Right hindlimb (tissue), 1 donor: ENCODE results near the gene TP63.
A peak's percentile ranks its signal among the peaks of the same experiment; 100 is the strongest.

ENCODE experiments used
- DNase-seq: peaks from one replicate; pipeline ENCODE4 v3.0.0-alpha.2; 2018

TP63 gene

GRCh38 chr3:189685291-189685690 lies 54.1 kb downstream of the TP63 start:
- DNase-seq = no peak

GRCh38 chr3:189685860-189686259 lies 54.7 kb downstream of the TP63 start:
- DNase-seq = no peak

GRCh38 chr3:189687475-189687874 lies 56.3 kb downstream of the TP63 start:
- no peak for DNase-seq

GRCh38 chr3:189688262-189688661 lies 57.1 kb downstream of the TP63 start:
- no peak for DNase-seq

- no peak for DNase-seq
Measured at GRCh38 chr3:189689625-189690024, 58.4 kb downstream of the TP63 start.

DNA sequence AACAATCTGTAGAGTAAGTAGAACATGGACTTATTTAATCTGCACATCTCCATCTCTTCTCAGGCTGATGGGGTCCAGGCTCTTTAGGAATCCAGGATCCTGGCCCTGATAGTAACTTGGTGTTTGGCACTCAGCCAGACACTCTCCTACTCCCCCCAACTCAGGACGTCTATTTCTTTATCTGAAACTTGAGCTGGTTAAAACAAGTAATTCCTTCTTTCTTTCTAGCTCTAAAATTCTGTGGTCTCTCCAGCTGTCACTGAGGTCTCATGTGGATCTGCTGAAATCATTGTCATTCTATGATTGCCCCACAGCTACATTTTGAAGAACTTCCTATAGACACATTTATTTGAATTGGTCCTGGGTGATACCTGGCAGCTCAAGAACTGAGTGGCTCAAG lies 59.0 kb downstream of the TP63 start:
- DNase-seq = no peak

- DNase-seq = no peak
Measured at GRCh38 chr3:189690672-189691071, 59.5 kb downstream of the TP63 start.

DNA sequence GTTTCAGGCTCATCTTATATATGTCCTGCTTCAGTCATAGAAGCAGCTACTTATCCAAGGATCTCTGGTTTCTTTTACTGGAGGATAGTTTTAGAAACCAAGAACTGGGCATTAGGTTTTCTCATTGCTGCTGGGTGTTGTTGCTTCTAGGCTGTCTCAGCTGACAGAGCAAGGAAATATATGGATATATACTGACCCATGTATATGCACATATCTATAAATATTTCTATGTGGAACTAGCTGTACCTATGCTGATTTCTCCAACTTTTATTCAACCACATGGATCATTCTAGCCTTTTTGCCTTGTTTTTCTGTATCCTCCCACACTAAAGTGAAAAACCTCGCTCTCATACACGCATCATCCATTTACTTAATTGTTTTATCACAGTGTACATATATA lies 64.2 kb downstream of the TP63 start:
- no peak for DNase-seq

GRCh38 chr3:189698811-189699210 lies 67.6 kb downstream of the TP63 start:
- no peak for DNase-seq

DNA sequence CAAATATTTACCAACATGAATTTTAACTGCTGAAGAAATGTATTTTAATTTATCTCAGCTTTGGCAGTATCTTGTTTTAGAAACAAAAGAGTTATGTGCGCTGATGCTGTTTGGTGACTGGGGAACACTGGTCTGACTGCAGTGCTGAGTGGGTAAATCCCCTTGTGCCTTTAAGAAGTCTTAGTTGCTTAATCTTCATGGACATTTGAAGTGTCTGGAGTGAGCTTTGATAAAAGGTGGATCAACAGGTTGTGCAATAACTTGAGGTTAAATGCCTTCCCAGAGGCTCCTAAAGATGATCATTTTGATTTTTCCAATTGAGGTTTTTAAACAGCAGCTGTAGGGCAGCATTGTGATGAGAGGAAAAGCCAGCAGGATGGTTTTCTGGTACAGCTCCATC lies 68.7 kb downstream of the TP63 start:
- DNase-seq = no peak

GRCh38 chr3:189702066-189702646 lies 71.0 kb downstream of the TP63 start:
- DNase-seq = no peak

DNA sequence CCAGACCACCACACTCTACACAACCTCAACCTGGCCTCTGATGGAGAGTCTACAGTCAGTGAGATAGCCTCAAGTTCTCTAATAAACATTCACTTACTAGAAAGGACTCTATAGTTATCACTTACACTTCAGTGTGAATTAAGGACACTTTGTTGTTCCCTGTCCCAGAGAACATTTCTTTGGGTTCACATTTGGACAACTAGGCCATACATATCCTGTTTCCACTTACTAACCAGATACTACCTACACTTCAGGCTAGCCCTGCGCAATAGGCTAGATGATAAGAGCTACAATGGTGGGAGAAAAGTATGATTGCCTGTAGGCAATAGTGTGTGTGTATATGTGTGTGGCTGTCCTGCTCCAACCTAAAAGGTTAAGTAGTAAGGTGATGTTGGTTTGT lies 72.7 kb downstream of the TP63 start:
- DNase-seq = no peak

- DNase-seq = no peak
Measured at GRCh38 chr3:189708375-189708774, 77.2 kb downstream of the TP63 start.

DNA sequence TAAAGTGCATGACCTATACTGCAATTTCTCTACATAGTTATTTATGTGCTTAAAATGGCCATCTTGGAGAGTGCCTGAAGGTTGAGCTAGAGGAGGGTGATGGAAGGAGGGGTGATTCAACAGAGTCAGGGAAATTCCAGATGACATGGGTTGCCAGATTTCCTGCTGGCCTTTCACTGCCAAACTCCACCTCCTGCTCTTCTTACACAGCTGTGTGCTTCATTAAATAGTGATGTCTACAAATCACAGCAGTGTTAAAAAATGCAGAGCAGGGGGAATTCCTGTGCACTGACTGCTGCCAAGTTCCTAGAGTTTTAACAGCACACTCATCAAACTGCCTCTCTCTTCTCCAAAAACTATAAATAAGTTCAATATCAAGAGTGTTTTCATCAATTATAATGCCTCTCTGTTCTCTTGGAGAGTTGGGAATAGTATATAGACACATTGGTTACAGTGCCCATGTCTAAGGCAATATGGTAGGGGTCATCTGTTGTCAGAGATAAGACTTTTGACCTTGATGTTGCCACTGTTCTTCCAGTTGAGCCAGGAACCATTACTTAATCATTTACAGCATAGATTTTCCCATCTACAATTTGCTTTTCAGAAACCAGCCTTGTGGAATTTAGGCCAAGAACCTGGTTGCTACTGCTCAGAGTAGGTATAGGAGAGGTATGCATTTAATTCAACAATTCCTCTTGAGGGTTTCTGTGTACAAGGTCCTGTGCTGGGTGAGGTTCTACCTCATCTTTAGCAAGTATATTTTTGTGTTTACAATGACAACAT lies 79.6 kb downstream of the TP63 start:
- peak; percentile 91 for DNase-seq

DNA sequence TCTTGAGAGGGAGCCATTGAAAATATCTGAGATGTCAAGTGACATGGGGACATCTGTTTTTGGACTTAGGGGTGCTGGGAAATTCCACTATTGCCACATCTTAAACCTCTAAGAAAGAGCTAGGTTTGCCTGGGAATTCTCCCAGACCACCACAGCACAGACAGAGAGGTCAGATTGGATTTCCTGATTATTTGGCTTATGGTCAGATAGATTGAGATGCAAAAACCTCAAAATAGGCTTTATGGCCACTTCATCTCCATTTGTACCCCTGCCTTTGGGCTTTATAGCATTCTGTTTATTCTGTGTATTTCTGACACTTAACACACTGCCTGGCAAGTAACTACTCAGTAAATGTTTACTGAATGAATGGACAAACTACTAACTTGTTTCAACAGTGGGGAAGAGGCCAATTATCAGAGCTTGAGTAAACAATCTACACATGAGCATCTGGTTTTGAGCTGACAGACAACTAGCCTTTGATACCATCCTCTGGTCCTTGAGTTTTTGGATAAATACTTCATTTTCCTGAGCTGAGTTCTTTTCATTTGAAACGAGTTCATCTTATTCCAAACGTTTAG lies 81.8 kb downstream of the TP63 start:
- no peak for DNase-seq

DNA sequence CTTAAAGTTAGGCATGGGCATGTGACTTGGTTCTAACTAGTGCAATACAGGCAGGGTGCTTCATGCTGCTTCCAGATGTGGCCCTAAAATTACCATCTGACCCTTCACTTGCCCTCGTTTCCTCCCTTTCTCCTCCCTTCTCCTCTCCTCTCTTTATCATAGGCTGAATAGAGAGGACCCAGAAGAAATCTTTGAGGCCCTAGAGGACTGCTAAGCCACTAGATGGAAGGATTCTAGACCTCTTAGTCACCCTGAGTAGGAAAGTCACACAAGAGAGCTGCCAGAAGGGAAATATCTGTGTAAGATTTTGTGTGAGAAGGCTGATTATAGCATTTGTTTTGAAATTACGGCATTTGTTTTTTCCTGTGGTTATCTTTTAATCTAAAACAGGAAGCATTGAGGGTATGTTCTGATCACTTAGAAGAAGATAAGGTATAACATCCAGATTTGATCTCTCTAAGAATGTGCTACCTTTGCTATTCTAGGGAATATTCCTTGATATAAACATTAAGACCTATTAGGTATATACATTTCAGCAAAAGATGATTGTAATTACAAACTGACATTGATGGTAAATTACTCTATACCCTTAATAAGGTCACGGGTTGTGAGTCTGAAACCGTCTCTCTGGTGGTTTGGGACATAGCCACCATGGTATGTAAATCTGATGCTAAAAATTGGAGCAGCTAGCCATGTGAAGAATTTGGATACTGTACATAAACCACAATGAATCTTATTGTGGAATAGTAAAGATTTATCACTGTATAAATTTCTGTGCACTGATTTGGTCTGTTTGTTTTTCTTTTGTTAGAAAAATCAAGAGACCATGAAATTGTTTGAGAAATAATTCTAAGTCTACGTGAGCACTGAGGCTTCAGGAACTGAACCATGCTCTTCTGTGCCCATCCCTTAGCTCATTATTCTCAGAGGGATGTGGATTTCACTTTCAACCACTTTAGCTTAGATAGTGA lies 84.1 kb downstream of the TP63 start:
- no peak for DNase-seq

DNA sequence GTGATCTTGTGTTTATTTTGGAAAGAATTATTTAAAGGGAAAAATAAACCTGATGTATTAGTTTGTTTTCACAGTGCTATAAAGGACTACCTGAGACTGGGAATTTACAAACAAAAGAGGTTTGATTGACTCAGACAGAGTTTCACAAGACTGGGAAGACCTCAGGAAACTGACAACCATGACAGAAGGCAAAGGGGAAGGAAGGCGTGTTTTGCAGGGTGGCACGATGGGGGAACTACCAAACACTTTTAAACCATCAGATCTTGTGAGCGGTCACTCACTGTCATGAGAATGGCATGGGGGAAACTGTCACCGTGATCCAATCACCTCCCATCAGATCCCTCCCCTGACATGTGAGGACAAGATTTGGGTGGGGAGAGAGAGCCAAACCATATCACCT lies 87.0 kb downstream of the TP63 start:
- no peak for DNase-seq

- no peak for DNase-seq
Measured at GRCh38 chr3:189720736-189721417, 89.7 kb downstream of the TP63 start.

DNA sequence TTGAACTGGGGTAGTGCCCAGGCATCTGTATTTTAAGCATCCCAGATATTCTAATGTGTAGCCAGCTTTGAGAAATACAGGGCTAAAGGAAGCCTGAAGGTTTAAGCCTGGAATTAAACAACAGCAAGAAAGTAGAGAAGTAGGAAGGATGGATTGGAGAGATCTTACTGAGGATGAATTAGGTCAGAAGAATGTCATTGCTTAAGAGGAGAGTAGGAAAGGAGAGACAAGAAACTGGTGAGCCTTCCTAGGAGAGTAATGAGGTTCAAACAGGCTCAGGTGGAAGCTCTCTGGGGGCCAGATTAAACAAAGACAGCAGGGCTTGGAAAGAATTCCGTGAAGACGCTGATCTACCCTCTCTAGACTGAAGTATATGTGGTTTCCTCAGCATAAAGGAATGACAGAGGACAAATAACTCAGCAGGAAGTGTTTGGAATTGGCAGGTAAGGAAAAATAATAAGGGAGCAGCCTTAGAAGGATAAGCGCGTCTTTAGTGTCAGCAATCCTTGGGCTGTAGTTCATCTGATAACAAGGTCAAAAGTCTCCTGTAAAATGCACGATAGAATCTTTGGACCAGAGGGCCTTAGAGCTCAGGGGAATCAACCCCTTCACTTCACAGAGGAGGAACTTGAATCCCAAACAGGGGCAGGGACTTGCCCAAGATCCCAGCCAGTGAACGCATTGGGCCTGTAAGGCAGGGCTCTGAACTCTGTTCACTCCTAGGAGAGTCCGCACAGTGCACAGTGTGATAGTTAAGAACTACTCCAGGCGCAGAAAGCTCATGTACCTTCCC lies 90.9 kb downstream of the TP63 start:
- no peak for DNase-seq

DNA sequence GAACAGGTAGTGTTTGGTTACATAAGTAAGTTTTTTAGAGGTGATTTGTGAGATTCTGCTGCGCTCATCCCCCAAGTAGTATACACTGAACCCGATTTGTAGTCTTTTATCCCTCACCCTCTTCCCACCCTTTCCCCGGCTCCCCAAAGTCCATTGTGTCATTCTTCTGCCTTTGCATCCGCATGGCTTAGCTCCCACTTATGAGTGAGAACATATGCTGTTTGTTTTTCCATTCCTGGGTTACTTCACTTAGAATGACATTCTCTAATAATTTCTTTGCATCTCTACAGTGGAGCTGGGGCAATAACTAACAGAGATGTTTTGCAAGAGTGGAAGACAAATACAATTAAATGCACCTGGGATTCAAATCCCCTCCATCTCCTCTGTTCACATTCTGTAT lies 93.2 kb downstream of the TP63 start:
- peak; percentile 55 for DNase-seq

- DNase-seq = no peak
Measured at GRCh38 chr3:189726277-189726676, 95.1 kb downstream of the TP63 start.

GRCh38 chr3:189727158-189727557 lies 96.0 kb downstream of the TP63 start:
- no peak for DNase-seq
